ENCODE data around the gene MED22.
"Not testable (repeated sequence)": the region's sequence is repeated elsewhere in the genome, so short reads cannot be mapped to it uniquely, and the experiment has no call there.

Gene MED22

GRCh38 chr9:133323211-133323610 is 24.7 kb downstream of the MED22 start:
- Histone ChIP-seq H3K9me3 (no peaks in the 10 kb centered on the region), H3K27me3 (peaks cover 12% of the 10 kb centered on the region), H3K27ac (no peak overlapping the region), H3K4me1 (ENCODE audit: control insufficient read depth in 1 of 2, insufficient read depth in 1 of 2, low read depth in 1 of 2, low read length in 1 of 2) (no peaks in the 10 kb centered on the region), H3K4me3 (ENCODE audit: low read depth in 1 of 2, low read length in 1 of 2) (no peak overlapping the region), H3K36me3 (no peaks in the 10 kb centered on the region)
- no peak for TF ChIP-seq CTCF (IDR thresholded peaks at IDR 0.05)

- Histone ChIP-seq H3K36me3 (no peaks in the 10 kb centered on the region), H3K9me3 (no peaks in the 10 kb centered on the region), H3K27me3 (peaks cover 12% of the 10 kb centered on the region)
Observed at GRCh38 chr9:133322701-133323100, 25.2 kb downstream of the MED22 start.

GRCh38 chr9:133321411-133321935 is 26.5 kb downstream of the MED22 start:
- Histone ChIP-seq H3K27ac (no peak overlapping the region), H3K9me3 (no peaks in the 10 kb centered on the region), H3K4me1 (ENCODE audit: control insufficient read depth in 1 of 2, insufficient read depth in 1 of 2, low read depth in 1 of 2, low read length in 1 of 2) (no peaks in the 10 kb centered on the region), H3K27me3 (peaks cover 12% of the 10 kb centered on the region), H3K36me3 (no peaks in the 10 kb centered on the region), H3K4me3 (ENCODE audit: low read depth in 1 of 2, low read length in 1 of 2) (no peak overlapping the region)
- TF ChIP-seq CTCF (IDR thresholded peaks at IDR 0.05): no peak

More at GRCh38 chr9:133322701-133323100, 25.2 kb downstream of the MED22 start:
- no peak overlapping the region for H3K27ac ChIP-seq
- H3K4me3 ChIP-seq (ENCODE audit: low read depth in 1 of 2, low read length in 1 of 2): no peak overlapping the region
- TF ChIP-seq CTCF (IDR thresholded peaks at IDR 0.05): no peak
- H3K4me1 ChIP-seq (ENCODE audit: control insufficient read depth in 1 of 2, insufficient read depth in 1 of 2, low read depth in 1 of 2, low read length in 1 of 2): no peaks in the 10 kb centered on the region

- TF ChIP-seq CTCF (IDR thresholded peaks at IDR 0.05): no peak
- Histone ChIP-seq H3K36me3 (no peaks in the 10 kb centered on the region), H3K4me1 (ENCODE audit: control insufficient read depth in 1 of 2, insufficient read depth in 1 of 2, low read depth in 1 of 2, low read length in 1 of 2) (no peaks in the 10 kb centered on the region), H3K27ac (no peak overlapping the region), H3K4me3 (ENCODE audit: low read depth in 1 of 2, low read length in 1 of 2) (no peak overlapping the region), H3K9me3 (no peaks in the 10 kb centered on the region), H3K27me3 (peaks cover 12% of the 10 kb centered on the region)
Observed at GRCh38 chr9:133320421-133320881, 27.5 kb downstream of the MED22 start.

- not testable (repeated sequence) for H3K9me3 ChIP-seq; H3K4me3 ChIP-seq (ENCODE audit: low read depth in 1 of 2, low read length in 1 of 2); H3K27ac ChIP-seq; H3K27me3 ChIP-seq; H3K36me3 ChIP-seq; H3K4me1 ChIP-seq (ENCODE audit: control insufficient read depth in 1 of 2, insufficient read depth in 1 of 2, low read depth in 1 of 2, low read length in 1 of 2)
Observed at GRCh38 chr9:133317551-133317950, 30.4 kb downstream of the MED22 start.

- no peak overlapping the region for H3K27ac ChIP-seq
- no peak overlapping the region for H3K4me3 ChIP-seq (ENCODE audit: low read depth in 1 of 2, low read length in 1 of 2)
- H3K4me1 ChIP-seq (ENCODE audit: control insufficient read depth in 1 of 2, insufficient read depth in 1 of 2, low read depth in 1 of 2, low read length in 1 of 2): no peaks in the 10 kb centered on the region
- no peaks in the 10 kb centered on the region for H3K36me3 ChIP-seq
- H3K27me3 ChIP-seq: no peaks in the 10 kb centered on the region
- H3K9me3 ChIP-seq: no peaks in the 10 kb centered on the region
- TF ChIP-seq CTCF (IDR thresholded peaks at IDR 0.05): no peak
Observed at GRCh38 chr9:133315997-133316396, 31.9 kb downstream of the MED22 start.
